Rectal smooth muscle tissue (tissue), 1 donor: ENCODE measurements around the gene TOMM22.

Experiments used
- H3K27ac ChIP-seq: one replicate; pipeline ENCODE4 v1.7.0; 2013; ENCODE audit warnings: low read depth, low read length, inconsistent platforms
- H3K27me3 ChIP-seq: one replicate; pipeline ENCODE4 v1.7.0; 2013; ENCODE audit warnings: low read length; ENCODE audit not compliant: control insufficient read depth, insufficient read depth
- H3K36me3 ChIP-seq: one replicate; pipeline ENCODE4 v1.7.0; 2013; ENCODE audit warnings: low read length; ENCODE audit not compliant: control insufficient read depth, insufficient read depth
- H3K4me1 ChIP-seq: one replicate; pipeline ENCODE4 v1.7.0; 2013; ENCODE audit warnings: low read length; ENCODE audit not compliant: control insufficient read depth, insufficient read depth
- H3K4me3 ChIP-seq: one replicate; pipeline ENCODE4 v1.7.0; 2013; ENCODE audit warnings: low read length
- H3K9ac ChIP-seq: one replicate; pipeline ENCODE4 v1.7.0; 2013; ENCODE audit warnings: low read length

TOMM22 gene

DNA sequence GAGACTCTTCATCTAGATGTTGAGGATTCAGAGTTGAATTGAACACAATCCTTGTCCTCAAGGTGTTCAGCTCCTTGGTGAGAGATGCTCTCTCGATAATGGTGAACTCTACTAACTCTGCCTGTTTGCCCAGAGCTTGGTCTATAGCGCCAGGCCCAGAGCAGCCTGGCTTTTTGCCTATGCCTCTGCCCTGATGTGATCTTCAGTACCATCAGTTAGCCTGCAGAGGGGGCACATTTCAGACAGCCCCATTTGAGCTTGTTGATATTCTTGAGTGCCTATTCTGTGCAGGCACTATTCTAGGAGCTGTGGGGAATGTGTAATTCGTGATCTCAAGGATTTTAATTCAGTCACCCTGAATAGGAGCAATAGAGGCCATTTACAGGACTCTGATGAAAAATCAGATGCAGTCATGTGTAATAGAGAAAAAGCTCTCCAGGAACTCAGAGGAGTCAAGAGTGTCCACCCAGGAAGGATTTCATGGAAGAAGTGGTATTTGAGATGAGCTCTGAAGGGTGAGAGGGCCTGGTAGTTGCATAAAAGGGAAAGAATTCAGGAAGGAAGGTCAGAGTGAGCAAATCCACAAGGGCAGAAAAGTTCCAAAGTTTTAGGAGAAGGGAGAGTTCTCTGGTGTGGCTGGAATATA, 43.3 kb downstream of the TOMM22 start:
- Histone ChIP-seq H3K27ac (no peak overlapping the region), H3K9ac (no peak overlapping the region), H3K4me1 (no peaks in the 10 kb centered on the region), H3K36me3 (peaks cover 73% of the 10 kb centered on the region), H3K4me3 (no peak overlapping the region), H3K27me3 (no peaks in the 10 kb centered on the region)

DNA sequence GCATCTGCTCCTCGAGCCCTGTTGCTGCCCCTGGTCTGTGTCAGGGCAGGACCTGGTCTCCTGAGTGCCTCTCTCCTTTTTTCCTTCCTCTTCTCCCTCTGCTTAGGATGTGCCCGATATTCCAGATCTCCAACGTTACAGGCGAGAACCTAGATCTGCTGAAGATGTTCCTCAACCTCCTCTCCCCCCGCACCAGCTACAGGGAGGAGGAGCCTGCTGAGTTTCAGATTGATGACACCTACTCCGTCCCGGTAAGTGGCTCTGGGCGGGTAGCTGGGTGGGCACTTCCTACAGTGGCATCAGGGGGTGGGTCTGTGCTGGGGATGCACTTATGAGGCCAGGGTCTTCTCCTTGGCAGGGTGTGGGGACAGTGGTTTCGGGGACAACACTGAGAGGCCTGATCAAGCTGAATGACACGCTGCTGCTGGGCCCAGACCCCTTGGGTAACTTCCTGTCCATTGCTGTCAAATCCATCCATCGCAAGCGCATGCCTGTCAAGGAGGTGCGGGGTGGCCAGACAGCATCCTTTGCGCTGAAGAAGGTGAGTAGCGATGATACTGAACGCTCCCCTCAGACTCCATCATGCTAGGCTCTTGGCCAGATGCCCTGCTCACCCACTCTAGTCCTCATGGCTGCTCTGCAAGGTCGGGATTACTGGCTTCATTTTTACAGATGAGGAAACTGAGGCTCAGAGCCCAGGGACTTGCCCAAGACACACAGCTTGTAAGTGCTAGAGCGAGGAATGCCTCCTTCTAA, 44.3 kb downstream of the TOMM22 start:
- Histone ChIP-seq H3K27ac (no peak overlapping the region), H3K4me1 (no peaks in the 10 kb centered on the region), H3K9ac (no peak overlapping the region), H3K36me3 (peaks cover 76% of the 10 kb centered on the region), H3K4me3 (no peak overlapping the region), H3K27me3 (no peaks in the 10 kb centered on the region)

DNA sequence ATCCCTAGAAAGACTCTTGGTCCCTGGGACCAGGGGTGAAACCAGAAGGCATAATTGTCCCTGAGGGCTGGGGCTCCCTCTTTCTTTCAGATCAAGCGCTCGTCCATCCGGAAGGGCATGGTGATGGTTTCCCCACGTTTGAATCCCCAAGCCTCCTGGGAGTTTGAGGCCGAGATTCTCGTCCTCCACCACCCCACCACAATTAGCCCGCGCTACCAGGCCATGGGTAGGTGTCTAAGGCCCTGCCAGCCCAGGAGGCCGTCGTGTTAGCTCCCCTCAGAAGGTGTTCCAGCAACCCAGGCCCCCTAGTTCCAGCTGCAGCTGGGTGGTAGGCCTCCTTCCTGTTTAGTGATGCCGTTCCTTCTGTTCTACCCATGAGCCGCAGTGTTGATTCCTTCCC, 45.4 kb downstream of the TOMM22 start:
- H3K9ac ChIP-seq = no peak overlapping the region
- H3K4me3 ChIP-seq = no peak overlapping the region
- no peaks in the 10 kb centered on the region for H3K27me3 ChIP-seq
- peaks cover 3% of the 10 kb centered on the region for H3K4me1 ChIP-seq
- H3K36me3 ChIP-seq = peaks cover 76% of the 10 kb centered on the region
- H3K27ac ChIP-seq = no peak overlapping the region

DNA sequence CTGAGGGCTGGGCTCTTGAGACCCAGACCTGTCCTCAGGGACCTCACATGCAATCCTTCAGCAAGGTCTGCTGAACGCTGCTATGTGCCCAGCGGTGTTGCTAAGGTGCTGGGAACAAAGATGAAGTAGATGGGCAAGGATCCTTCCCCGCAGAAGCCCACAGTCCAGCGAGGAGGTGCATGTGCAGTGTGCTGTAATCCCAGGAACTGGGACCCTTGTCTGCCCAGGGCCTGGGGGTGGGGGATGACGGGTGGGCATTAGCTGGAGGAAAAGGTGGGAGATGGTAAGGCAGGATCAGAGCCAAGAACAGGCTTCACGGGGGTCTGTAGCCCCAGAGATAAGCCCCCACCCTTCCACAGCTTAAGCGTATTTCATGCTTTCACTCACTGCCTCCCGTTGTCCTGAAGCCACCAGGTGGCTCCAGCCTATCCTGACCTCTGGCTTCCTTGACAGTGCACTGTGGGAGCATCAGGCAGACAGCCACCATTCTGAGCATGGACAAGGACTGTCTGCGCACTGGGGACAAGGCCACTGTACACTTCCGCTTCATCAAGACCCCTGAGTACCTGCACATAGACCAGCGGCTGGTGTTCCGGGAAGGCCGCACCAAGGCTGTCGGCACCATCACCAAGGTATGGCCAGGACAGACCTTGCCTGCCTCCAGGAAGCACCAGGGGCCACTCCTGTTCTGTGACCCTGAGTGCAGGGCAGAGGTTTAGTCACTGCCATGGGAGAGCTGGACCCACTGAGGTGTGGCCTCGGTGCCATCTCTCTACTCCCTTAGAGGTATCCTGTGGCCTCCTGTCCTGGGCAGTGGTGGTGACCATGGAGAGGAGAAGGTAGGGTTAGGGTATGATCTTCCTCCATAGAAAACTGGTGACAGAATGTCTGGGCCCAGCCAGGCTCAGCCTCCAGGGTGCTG, 46.0 kb downstream of the TOMM22 start:
- Histone ChIP-seq H3K4me1 (peaks cover 6% of the 10 kb centered on the region), H3K36me3 (peaks cover 70% of the 10 kb centered on the region), H3K27me3 (no peaks in the 10 kb centered on the region), H3K27ac (no peak overlapping the region), H3K9ac (no peak overlapping the region), H3K4me3 (no peak overlapping the region)

DNA sequence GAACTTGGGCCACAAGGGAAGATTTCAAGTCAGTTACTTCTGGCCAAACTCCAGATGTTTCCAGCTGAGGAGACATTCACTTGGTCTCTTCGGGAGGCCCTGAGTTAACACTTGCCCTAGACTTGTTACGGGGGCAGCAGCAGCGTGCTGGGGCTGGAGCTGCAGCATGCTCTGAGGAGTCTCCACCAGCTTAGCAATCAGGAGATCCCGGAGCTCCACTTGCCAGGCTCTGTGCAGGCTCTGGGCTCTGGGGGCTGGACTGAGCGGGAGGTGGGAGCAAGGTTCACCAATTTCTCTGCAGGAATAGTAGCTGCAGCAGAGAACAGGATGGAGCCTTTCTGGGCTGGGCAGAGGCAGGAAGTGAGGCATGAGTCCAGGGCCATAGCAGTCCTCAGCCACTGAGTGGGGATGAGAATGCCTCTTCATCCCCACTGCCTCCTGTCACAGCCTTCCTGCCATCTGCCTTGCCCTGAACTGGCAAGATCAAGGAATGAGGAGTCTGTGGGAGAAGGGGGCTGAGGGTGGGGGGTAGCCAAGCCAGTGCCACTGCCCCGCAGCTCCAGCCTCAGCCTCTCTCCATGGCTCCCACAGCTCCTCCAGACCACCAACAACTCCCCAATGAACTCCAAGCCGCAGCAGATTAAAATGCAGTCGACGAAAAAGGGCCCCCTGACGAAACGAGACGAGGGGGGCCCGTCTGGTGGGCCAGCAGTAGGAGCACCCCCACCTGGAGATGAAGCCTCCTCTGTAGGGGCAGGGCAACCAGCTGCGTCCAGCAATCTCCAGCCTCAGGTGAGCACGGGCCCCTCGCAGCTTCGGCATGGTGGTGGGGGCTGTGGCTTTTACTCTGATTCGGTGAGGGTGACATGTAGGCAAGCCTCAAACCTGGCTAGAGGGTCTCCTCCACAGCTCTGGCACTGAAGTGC, 47.4 kb downstream of the TOMM22 start:
- Histone ChIP-seq H3K4me1 (peaks cover 19% of the 10 kb centered on the region), H3K27me3 (no peaks in the 10 kb centered on the region), H3K27ac (no peak overlapping the region), H3K9ac (no peak overlapping the region), H3K4me3 (no peak overlapping the region), H3K36me3 (peaks cover 60% of the 10 kb centered on the region)

DNA sequence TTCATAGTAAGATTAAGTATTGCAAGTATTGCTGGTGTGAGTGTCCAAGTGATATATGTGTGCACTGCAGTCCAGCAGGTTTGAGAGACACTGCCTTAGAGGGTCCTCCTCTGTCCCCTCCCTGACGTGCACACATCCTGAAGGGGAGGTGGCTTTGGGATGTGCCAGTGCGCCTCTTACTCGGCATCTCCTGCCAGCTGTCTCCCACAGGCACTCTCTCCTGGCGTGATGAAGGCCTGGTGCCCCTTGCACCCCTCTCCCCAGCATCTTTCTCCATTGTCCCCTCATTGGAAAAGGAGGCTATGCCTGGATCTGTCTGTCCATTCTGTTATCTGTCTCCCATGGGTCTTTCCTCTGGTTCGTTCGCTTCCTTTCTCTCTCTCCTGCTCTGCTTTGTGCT, 48.2 kb downstream of the TOMM22 start:
- no peak overlapping the region for H3K4me3 ChIP-seq
- no peak overlapping the region for H3K27ac ChIP-seq
- H3K27me3 ChIP-seq = no peaks in the 10 kb centered on the region
- no peak overlapping the region for H3K9ac ChIP-seq
- H3K36me3 ChIP-seq = peaks cover 52% of the 10 kb centered on the region
- peaks cover 23% of the 10 kb centered on the region for H3K4me1 ChIP-seq

DNA sequence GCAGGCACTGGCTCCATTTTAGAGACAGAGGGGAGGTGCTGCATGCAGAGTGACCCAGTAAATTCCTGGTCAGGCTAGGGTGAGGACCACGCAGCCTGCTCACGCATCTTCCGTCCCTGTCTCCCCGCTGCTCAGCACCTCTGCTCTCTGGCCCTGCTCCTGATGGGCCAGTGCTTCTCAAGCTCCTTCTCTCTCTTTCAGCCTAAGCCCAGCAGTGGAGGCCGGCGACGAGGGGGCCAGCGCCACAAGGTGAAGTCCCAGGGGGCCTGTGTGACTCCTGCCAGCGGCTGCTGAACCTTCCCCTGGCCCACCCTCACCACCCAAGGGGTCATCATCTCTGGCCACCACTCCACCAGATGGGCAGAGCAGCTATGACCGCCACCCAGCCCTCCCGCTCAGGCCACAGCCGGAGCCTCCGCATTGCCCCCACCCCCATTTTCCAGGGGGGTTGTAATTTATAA, 48.7 kb downstream of the TOMM22 start:
- Histone ChIP-seq H3K36me3 (peaks cover 51% of the 10 kb centered on the region), H3K4me1 (peaks cover 23% of the 10 kb centered on the region), H3K9ac (no peak overlapping the region), H3K4me3 (no peak overlapping the region), H3K27ac (no peak overlapping the region), H3K27me3 (no peaks in the 10 kb centered on the region)

DNA sequence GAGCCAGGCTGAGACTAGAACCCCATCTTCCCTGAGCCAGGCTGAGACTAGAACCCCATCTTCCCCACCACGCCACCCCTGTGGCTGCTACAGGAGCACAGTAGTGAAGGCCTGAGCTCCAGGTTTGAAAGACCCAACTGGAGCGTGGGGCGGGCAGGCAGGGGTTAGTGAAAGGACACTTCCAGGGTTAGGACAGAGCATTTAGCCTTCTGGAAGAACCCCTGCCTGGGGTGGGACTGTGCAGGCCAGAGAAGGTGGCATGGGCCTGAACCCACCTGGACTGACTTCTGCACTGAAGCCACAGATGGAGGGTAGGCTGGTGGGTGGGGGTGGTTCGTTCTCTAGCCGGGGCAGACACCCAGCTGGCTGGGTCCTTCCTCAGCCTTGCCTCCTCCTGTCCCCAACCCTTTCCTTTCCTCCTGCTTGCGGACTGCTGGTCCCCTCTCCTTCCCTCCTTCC, 50.0 kb downstream of the TOMM22 start:
- peaks cover 23% of the 10 kb centered on the region for H3K4me1 ChIP-seq
- peaks cover 47% of the 10 kb centered on the region for H3K36me3 ChIP-seq
- no peaks in the 10 kb centered on the region for H3K27me3 ChIP-seq
- H3K4me3 ChIP-seq = no peak overlapping the region
- no peak overlapping the region for H3K9ac ChIP-seq
- H3K27ac ChIP-seq = peak overlapping the region; percentile 38

DNA sequence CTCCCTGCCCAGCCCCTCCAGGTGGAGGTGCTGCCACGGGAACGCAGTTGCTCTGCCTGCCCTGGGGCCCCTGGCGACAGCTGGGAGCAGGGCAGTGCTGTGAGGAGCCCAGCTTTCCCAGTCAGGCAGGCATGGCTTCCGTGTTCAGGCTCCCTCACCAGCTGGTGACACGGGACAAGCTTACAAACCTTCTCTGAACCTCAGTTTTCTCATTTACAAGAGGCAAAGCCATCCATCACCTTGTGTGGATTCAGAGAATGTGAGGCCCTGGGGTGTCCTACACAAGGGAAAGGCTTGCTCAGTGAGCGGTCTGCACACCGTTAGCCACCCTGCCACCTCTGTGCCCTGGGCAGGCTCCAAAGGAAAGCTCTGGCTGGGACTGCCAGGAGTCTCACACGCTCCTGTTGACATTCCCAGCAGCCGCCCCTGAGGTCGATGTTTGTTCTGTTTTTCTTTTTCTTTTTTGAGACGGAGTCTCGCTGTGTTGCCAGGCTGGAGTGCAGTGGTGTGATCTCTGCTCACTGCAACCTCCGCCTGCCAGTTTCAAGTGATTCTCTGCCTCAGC, 50.6 kb downstream of the TOMM22 start:
- H3K27ac ChIP-seq = peak overlapping the region; percentile 38
- no peaks in the 10 kb centered on the region for H3K27me3 ChIP-seq
- no peak overlapping the region for H3K4me3 ChIP-seq
- H3K4me1 ChIP-seq = peaks cover 23% of the 10 kb centered on the region
- no peak overlapping the region for H3K9ac ChIP-seq
- peaks cover 46% of the 10 kb centered on the region for H3K36me3 ChIP-seq

DNA sequence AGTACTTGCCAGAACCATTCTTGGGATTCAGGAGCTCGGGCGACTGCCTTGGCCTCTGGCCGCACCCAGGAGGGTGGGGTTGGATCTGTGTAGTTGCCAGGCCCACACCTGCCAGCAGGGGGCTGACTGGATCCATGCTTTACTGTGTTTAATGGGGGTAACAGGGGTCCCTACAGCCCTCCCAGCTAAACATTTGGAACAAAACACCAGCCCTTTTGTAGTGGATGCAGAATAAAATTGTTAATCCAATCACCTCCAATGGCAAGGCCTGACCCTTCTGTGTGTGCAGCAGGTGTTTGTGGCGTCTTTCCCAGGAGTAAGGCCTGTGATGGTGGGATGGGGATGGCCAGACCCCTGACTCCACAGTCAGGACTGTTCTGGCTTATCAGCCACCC, 51.6 kb downstream of the TOMM22 start:
- H3K4me1 ChIP-seq = peaks cover 23% of the 10 kb centered on the region
- H3K27ac ChIP-seq = peak overlapping the region; percentile 85
- H3K9ac ChIP-seq = no peak overlapping the region
- H3K36me3 ChIP-seq = peaks cover 46% of the 10 kb centered on the region
- H3K27me3 ChIP-seq = no peaks in the 10 kb centered on the region
- no peak overlapping the region for H3K4me3 ChIP-seq

DNA sequence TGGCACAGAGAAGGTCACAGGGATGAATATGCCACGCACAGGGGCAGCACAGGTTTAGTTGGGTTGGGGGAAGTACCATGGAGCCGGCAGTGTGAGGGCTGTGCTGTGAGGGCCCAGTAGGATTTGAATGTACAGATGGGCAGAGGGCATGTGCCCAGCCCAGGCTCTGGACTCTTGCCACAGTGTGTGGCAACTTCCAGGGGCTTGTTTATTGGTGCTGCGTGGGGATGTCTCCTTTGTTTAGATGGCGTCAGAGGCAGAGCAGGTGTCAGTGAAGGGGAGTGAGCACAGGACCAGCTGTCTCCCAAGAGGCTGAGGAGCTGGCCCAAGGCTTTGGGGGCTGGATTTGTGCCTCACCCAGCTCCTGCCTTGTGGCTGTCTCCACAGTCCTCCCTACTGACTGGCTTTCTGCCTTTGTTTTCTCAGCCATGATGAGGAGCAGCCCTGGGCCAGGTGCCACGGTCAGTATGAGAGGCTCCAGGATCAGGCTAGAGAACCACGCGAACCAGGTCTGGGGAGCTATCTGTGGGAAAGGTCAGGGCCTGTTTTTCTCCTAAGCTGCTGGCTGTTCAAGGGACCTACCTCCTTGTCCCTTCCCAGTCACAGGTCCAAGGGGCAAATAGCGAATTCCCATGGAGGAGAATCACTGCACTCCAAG, 52.1 kb downstream of the TOMM22 start:
- Histone ChIP-seq H3K4me1 (peaks cover 23% of the 10 kb centered on the region), H3K4me3 (no peak overlapping the region), H3K27ac (peak overlapping the region; percentile 85), H3K9ac (no peak overlapping the region), H3K36me3 (peaks cover 46% of the 10 kb centered on the region), H3K27me3 (no peaks in the 10 kb centered on the region)
